ENCODE results near the gene CYFIP1.

CYFIP1 gene

DNA sequence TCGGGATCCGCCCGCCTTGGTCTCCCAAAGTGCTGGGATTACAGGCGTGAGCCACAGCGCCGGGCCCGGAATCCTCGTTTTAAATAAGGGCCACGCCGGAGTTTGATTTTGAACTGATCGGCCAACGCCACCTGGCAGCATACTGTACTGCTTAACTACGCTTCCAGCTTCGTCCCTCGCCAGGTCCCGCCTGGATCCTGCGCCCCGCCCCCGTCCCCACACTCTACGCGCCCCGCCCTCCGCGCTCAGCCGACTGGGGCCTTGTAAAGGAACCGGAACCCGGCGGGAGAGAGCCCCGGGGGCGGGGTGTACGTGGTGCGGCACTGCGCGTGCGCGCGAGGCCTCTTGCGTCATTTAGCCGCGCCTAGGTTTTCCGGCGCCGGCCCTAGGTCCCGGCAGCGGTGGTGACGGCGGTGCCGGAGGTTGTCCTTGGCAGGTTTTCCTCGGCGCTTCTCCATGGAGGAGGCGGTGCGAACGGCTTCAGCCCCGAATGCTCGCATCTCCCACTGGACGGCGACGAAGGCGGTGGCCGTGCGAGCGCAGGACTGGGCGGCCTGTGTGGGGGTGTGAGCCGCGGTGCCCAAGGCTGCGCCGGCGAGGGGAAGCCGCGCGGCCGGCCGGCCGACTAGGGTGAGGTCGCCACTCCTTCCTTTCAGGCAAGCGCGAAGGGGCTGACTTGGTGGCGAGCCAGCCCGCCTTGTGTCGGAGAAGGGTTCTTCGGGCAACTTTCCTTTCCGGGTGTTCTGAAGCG lies 141.7 kb downstream of the CYFIP1 start, which contains the start of gene NIPA2 (continued):
- TF ChIP-seq, protein P1, sequence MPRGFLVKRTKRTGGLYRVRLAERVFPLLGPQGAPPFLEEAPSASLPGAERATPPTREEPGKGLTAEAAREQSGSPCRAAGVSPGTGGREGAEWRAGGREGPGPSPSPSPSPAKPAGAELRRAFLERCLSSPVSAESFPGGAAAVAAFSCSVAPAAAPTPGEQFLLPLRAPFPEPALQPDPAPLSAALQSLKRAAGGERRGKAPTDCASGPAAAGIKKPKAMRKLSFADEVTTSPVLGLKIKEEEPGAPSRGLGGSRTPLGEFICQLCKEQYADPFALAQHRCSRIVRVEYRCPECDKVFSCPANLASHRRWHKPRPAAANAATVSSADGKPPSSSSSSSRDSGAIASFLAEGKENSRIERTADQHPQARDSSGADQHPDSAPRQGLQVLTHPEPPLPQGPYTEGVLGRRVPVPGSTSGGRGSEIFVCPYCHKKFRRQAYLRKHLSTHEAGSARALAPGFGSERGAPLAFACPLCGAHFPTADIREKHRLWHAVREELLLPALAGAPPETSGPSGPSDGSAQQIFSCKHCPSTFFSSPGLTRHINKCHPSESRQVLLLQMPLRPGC (tag by site-specific recombination; IDR thresholded peaks at IDR 0.05), result 0 out of 2 replicates have a peak, but pooled peaks have one; percentile 1
- TF ChIP-seq YY1 (tag by site-specific recombination; IDR thresholded peaks at IDR 0.05) (no peak), ZNF132 (tag by site-specific recombination; IDR thresholded peaks at IDR 0.05; ENCODE audit: borderline replicate concordance) (no peak), ZFP3 (tag by site-specific recombination; IDR thresholded peaks at IDR 0.05; ENCODE audit: low read depth) (no peak), ZNF133 (tag by site-specific recombination; IDR thresholded peaks at IDR 0.05) (no peak), ZNF175 (tag by site-specific recombination; IDR thresholded peaks at IDR 0.05) (no peak), KLF10 (tag by site-specific recombination; IDR thresholded peaks at IDR 0.05) (no peak), ZNF623 (tag by site-specific recombination; IDR thresholded peaks at IDR 0.05) (no peak), ZNF76 (tag by site-specific recombination; IDR thresholded peaks at IDR 0.05; ENCODE audit: borderline replicate concordance, low read depth) (no peak), ZFP37 (tag by site-specific recombination; IDR thresholded peaks at IDR 0.05) (no peak), MYNN (tag by site-specific recombination; IDR thresholded peaks at IDR 0.05; ENCODE audit: borderline replicate concordance) (no peak), ZNF707 (tag by site-specific recombination; IDR thresholded peaks at IDR 0.05) (no peak), ZNF311 (tag by site-specific recombination; IDR thresholded peaks at IDR 0.05; ENCODE audit: borderline replicate concordance) (no peak), ZNF624 (tag by site-specific recombination; IDR thresholded peaks at IDR 0.05) (no peak), ZNF549 (tag by site-specific recombination; IDR thresholded peaks at IDR 0.05) (no peak), ZBTB8A (tag by site-specific recombination; IDR thresholded peaks at IDR 0.05) (peak; percentile 8), SP2 (tag by site-specific recombination; IDR thresholded peaks at IDR 0.05) (peak; percentile 80), ZBTB48 (tag by site-specific recombination; IDR thresholded peaks at IDR 0.05) (no peak), ZNF16 (tag by site-specific recombination; IDR thresholded peaks at IDR 0.05; ENCODE audit: low read depth) (no peak)
- TF ChIP-seq, protein P2, sequence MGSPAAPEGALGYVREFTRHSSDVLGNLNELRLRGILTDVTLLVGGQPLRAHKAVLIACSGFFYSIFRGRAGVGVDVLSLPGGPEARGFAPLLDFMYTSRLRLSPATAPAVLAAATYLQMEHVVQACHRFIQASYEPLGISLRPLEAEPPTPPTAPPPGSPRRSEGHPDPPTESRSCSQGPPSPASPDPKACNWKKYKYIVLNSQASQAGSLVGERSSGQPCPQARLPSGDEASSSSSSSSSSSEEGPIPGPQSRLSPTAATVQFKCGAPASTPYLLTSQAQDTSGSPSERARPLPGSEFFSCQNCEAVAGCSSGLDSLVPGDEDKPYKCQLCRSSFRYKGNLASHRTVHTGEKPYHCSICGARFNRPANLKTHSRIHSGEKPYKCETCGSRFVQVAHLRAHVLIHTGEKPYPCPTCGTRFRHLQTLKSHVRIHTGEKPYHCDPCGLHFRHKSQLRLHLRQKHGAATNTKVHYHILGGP (tag by site-specific recombination; IDR thresholded peaks at IDR 0.05), result no peak
- TF ChIP-seq, protein P3, sequence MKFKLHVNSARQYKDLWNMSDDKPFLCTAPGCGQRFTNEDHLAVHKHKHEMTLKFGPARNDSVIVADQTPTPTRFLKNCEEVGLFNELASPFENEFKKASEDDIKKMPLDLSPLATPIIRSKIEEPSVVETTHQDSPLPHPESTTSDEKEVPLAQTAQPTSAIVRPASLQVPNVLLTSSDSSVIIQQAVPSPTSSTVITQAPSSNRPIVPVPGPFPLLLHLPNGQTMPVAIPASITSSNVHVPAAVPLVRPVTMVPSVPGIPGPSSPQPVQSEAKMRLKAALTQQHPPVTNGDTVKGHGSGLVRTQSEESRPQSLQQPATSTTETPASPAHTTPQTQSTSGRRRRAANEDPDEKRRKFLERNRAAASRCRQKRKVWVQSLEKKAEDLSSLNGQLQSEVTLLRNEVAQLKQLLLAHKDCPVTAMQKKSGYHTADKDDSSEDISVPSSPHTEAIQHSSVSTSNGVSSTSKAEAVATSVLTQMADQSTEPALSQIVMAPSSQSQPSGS (tag by site-specific recombination; IDR thresholded peaks at IDR 0.05; ENCODE audit: low read depth), result 0 out of 2 replicates have a peak, but pooled peaks have one; percentile 4
- TF ChIP-seq, protein P4, sequence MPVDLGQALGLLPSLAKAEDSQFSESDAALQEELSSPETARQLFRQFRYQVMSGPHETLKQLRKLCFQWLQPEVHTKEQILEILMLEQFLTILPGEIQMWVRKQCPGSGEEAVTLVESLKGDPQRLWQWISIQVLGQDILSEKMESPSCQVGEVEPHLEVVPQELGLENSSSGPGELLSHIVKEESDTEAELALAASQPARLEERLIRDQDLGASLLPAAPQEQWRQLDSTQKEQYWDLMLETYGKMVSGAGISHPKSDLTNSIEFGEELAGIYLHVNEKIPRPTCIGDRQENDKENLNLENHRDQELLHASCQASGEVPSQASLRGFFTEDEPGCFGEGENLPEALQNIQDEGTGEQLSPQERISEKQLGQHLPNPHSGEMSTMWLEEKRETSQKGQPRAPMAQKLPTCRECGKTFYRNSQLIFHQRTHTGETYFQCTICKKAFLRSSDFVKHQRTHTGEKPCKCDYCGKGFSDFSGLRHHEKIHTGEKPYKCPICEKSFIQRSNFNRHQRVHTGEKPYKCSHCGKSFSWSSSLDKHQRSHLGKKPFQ (tag by site-specific recombination; IDR thresholded peaks at IDR 0.05), result no peak
- TF ChIP-seq, protein P5, sequence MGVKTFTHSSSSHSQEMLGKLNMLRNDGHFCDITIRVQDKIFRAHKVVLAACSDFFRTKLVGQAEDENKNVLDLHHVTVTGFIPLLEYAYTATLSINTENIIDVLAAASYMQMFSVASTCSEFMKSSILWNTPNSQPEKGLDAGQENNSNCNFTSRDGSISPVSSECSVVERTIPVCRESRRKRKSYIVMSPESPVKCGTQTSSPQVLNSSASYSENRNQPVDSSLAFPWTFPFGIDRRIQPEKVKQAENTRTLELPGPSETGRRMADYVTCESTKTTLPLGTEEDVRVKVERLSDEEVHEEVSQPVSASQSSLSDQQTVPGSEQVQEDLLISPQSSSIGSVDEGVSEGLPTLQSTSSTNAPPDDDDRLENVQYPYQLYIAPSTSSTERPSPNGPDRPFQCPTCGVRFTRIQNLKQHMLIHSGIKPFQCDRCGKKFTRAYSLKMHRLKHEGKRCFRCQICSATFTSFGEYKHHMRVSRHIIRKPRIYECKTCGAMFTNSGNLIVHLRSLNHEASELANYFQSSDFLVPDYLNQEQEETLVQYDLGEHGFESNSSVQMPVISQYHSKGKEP (tag by site-specific recombination; IDR thresholded peaks at IDR 0.05), result no peak
- TF ChIP-seq, protein P6, sequence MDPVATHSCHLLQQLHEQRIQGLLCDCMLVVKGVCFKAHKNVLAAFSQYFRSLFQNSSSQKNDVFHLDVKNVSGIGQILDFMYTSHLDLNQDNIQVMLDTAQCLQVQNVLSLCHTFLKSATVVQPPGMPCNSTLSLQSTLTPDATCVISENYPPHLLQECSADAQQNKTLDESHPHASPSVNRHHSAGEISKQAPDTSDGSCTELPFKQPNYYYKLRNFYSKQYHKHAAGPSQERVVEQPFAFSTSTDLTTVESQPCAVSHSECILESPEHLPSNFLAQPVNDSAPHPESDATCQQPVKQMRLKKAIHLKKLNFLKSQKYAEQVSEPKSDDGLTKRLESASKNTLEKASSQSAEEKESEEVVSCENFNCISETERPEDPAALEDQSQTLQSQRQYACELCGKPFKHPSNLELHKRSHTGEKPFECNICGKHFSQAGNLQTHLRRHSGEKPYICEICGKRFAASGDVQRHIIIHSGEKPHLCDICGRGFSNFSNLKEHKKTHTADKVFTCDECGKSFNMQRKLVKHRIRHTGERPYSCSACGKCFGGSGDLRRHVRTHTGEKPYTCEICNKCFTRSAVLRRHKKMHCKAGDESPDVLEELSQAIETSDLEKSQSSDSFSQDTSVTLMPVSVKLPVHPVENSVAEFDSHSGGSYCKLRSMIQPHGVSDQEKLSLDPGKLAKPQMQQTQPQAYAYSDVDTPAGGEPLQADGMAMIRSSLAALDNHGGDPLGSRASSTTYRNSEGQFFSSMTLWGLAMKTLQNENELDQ (tag by site-specific recombination; IDR thresholded peaks at IDR 0.05; ENCODE audit: low read depth), result no peak
- TF ChIP-seq, protein P7, sequence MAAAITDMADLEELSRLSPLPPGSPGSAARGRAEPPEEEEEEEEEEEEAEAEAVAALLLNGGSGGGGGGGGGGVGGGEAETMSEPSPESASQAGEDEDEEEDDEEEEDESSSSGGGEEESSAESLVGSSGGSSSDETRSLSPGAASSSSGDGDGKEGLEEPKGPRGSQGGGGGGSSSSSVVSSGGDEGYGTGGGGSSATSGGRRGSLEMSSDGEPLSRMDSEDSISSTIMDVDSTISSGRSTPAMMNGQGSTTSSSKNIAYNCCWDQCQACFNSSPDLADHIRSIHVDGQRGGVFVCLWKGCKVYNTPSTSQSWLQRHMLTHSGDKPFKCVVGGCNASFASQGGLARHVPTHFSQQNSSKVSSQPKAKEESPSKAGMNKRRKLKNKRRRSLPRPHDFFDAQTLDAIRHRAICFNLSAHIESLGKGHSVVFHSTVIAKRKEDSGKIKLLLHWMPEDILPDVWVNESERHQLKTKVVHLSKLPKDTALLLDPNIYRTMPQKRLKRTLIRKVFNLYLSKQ (tag by site-specific recombination; IDR thresholded peaks at IDR 0.05; ENCODE audit: borderline replicate concordance), result no peak
- TF ChIP-seq, protein P8, sequence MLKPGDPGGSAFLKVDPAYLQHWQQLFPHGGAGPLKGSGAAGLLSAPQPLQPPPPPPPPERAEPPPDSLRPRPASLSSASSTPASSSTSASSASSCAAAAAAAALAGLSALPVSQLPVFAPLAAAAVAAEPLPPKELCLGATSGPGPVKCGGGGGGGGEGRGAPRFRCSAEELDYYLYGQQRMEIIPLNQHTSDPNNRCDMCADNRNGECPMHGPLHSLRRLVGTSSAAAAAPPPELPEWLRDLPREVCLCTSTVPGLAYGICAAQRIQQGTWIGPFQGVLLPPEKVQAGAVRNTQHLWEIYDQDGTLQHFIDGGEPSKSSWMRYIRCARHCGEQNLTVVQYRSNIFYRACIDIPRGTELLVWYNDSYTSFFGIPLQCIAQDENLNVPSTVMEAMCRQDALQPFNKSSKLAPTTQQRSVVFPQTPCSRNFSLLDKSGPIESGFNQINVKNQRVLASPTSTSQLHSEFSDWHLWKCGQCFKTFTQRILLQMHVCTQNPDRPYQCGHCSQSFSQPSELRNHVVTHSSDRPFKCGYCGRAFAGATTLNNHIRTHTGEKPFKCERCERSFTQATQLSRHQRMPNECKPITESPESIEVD (tag by site-specific recombination; IDR thresholded peaks at IDR 0.05), result no peak

Measured in HEK293 (cell line).